HEK293T (cell line): ENCODE results near the gene DUSP12.

Experiments
- L3MBTL2 ChIP-seq: fragments of 450-650 bp; conservative IDR thresholded peaks from 2 replicates; pipeline ENCODE4 v1.6.1; 2016; ENCODE audit warnings: mild to moderate bottlenecking
- LEF1 ChIP-seq: fragments of 450-650 bp; IDR thresholded peaks from 2 replicates; pipeline ENCODE4 v1.6.1; 2017; ENCODE audit warnings: mild to moderate bottlenecking, borderline replicate concordance
- PKNOX1 ChIP-seq: fragments of 450-650 bp; IDR thresholded peaks from 2 replicates; pipeline ENCODE4 v1.6.1; 2016

GRCh38 chr1:161791904-161792655 is 42.5 kb downstream of the DUSP12 start:
- TF ChIP-seq PKNOX1 (no peak), LEF1 (no peak), L3MBTL2 (no peak)
